DOHH2 (cell line): ENCODE results near the gene C20orf204.

Experiments
- EZH2phosphoT487 ChIP-seq: fragments of 200-600 bp; sonication (generic); IDR thresholded peaks from 2 replicates; pipeline ENCODE4 v1.6.1; 2017; ENCODE audit warnings: borderline replicate concordance, mild to moderate bottlenecking, antibody characterized with exemption, low read length, moderate library complexity, mixed read lengths
- TF ChIP-seq, protein P1 (sequence below): fragments of 200-600 bp; sonication (generic); IDR thresholded peaks from one replicate; pipeline ENCODE4 v1.5.1; 2014; ENCODE audit warnings: antibody characterized with exemption, mild to moderate bottlenecking, low read depth, low read length; ENCODE audit not compliant: poor library complexity, severe bottlenecking

DNA sequence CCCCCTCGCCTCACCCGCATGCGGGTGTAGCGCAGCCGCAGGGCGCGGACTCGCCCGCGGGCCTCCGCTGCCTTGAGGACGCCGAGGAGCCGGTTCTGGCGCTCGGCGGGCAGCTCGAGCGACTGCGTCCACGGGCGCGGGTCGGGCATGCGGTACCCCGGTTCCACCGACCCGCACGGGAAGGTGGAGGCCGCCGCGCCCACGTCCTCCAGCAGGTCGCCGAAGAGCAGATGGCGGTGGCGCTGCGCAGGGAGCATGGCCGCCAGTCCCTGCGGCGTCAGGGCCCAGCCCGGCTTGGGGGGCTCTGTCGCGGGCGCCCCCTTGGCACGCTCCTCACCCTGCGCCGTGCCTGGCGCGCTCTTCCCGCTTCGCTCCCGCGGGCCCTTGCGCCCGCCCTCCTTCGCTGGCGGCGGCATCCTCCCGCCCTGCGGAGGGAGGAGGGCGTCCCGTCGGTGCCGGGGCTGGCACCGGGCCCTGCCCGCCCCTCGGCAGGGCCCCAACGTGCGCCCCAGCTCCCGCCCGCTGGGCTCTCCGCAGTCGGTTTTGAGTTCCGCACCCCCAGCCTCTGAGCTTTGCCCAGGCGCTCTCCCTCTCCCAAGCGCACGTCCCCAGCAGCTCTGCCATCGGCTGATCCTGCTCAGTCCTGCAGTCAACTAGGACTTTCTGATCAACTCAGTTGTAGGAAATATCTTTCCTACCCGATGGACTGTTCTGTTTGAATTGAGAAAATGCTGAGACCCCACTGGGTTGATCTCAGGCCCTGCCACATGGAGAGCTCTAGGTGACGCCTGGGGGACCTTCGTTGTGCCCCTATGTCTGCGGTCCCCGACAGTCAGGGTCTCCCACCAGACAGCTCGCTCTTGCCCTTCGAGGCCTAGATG lies 48.1 kb downstream of the C20orf204 start, which contains the start of gene LKAAEAR1:
- TF ChIP-seq, protein P1, sequence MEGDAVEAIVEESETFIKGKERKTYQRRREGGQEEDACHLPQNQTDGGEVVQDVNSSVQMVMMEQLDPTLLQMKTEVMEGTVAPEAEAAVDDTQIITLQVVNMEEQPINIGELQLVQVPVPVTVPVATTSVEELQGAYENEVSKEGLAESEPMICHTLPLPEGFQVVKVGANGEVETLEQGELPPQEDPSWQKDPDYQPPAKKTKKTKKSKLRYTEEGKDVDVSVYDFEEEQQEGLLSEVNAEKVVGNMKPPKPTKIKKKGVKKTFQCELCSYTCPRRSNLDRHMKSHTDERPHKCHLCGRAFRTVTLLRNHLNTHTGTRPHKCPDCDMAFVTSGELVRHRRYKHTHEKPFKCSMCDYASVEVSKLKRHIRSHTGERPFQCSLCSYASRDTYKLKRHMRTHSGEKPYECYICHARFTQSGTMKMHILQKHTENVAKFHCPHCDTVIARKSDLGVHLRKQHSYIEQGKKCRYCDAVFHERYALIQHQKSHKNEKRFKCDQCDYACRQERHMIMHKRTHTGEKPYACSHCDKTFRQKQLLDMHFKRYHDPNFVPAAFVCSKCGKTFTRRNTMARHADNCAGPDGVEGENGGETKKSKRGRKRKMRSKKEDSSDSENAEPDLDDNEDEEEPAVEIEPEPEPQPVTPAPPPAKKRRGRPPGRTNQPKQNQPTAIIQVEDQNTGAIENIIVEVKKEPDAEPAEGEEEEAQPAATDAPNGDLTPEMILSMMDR: no peak
- no peak for TF ChIP-seq EZH2phosphoT487
